Measurements from ENCODE around the gene SCTR.

SCTR gene

GRCh38 chr2:119442850-119443249 is 81.4 kb downstream of the SCTR start:
- no peak for DNase-seq (ENCODE audit: low read depth)

GRCh38 chr2:119442226-119442619 is 82.1 kb downstream of the SCTR start:
- DNase-seq (ENCODE audit: low read depth), result no peak

- DNase-seq (ENCODE audit: low read depth), result no peak
Measured at GRCh38 chr2:119441376-119442225, 82.7 kb downstream of the SCTR start.

GRCh38 chr2:119440873-119441272 is 83.4 kb downstream of the SCTR start:
- no peak for DNase-seq (ENCODE audit: low read depth)

GRCh38 chr2:119440501-119440870 is 83.8 kb downstream of the SCTR start:
- no peak for DNase-seq (ENCODE audit: low read depth)

- no peak for DNase-seq (ENCODE audit: low read depth)
Measured at GRCh38 chr2:119439574-119440500, 84.4 kb downstream of the SCTR start.

- DNase-seq (ENCODE audit: low read depth), result no peak
Measured at GRCh38 chr2:119438726-119439284, 85.5 kb downstream of the SCTR start.

- no peak for DNase-seq (ENCODE audit: low read depth)
Measured at GRCh38 chr2:119438128-119438656, 86.1 kb downstream of the SCTR start.

GRCh38 chr2:119436993-119437772 is 87.1 kb downstream of the SCTR start:
- DNase-seq (ENCODE audit: low read depth), result no peak

GRCh38 chr2:119435953-119436297 is 88.4 kb downstream of the SCTR start:
- DNase-seq (ENCODE audit: low read depth), result no peak

- no peak for DNase-seq (ENCODE audit: low read depth)
Measured at GRCh38 chr2:119435081-119435952, 89.0 kb downstream of the SCTR start.

- no peak for DNase-seq (ENCODE audit: low read depth)
Measured at GRCh38 chr2:119434664-119435063, 89.6 kb downstream of the SCTR start.

- DNase-seq (ENCODE audit: low read depth), result no peak
Measured at GRCh38 chr2:119433636-119434327, 90.5 kb downstream of the SCTR start.

GRCh38 chr2:119432851-119433522 is 91.3 kb downstream of the SCTR start:
- DNase-seq (ENCODE audit: low read depth), result no peak

- DNase-seq (ENCODE audit: low read depth), result peak; percentile 39
Measured at GRCh38 chr2:119431976-119432850, 92.1 kb downstream of the SCTR start.

GRCh38 chr2:119431155-119431975 is 92.9 kb downstream of the SCTR start, which contains the start of gene TMEM37:
TMEM37 (plus strand) TSS chr2:119431854; CDS start chr2:119431904, 50 bp downstream.
- DNase-seq (ENCODE audit: low read depth), result peak; percentile 65

- no peak for DNase-seq (ENCODE audit: low read depth)
Measured at GRCh38 chr2:119430023-119430498, 94.2 kb downstream of the SCTR start.
